Transverse colon (tissue), 4 donors: ENCODE data around the gene KLF18.

Experiments used
- EP300 ChIP-seq: sonication (generic); formaldehyde crosslinking; IDR thresholded peaks from one replicate; pipeline ENCODE4 v1.6.1; 2017; ENCODE audit warnings: antibody characterized with exemption, low read depth
- POLR2A ChIP-seq: fragments of 450-650 bp; IDR thresholded peaks from one replicate; pipeline ENCODE4 v1.6.1; 2016; ENCODE audit warnings: antibody characterized with exemption, mild to moderate bottlenecking, moderate library complexity
- POLR2AphosphoS5 ChIP-seq, 3 donors: sonication (generic); formaldehyde crosslinking; IDR thresholded peaks; one replicate each; pipeline ENCODE4 v1.6.1; 2016; ENCODE audit warnings: antibody characterized with exemption in 3 of 3
- TF ChIP-seq, protein P1 (sequence below), 5 experiments: fragments of 200-600 bp in 3 of 5; fragments of 450-650 bp in 2 of 5; sonication (generic) in 3 of 5; IDR thresholded peaks; 1 replicate in 2 of 5; 2 replicates in 3 of 5; pipeline ENCODE4 v1.5.1; 2016 to 2017; ENCODE audit warnings: antibody characterized with exemption in 5 of 5, inconsistent platforms in 3 of 5, mild to moderate bottlenecking in 2 of 5, moderate library complexity in 1 of 5

DNA sequence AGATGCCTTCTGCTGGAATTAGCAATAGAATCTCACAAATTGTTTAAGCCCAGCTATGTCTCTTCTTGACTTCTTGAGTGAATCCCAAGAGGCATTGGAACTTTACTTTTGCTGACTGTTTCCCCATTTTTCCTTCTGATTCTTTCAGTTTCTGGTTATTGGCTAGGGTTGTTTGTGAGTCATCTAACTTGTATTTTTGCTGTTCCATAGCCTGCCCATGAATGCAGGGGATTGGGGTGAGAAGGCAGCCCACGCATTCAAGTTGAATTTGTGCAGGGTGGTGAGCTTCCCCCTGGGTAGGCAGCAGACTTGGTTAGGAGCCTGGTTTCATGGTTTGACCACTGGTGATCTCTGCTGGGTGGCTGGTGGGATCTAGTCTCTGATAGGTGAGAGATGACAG, 33.2 kb downstream of the KLF18 start:
- TF ChIP-seq POLR2A (no peak), POLR2AphosphoS5 (IDR thresholded peaks at IDR 0.05) (no peak), EP300 (no peak)
- TF ChIP-seq, protein P1, sequence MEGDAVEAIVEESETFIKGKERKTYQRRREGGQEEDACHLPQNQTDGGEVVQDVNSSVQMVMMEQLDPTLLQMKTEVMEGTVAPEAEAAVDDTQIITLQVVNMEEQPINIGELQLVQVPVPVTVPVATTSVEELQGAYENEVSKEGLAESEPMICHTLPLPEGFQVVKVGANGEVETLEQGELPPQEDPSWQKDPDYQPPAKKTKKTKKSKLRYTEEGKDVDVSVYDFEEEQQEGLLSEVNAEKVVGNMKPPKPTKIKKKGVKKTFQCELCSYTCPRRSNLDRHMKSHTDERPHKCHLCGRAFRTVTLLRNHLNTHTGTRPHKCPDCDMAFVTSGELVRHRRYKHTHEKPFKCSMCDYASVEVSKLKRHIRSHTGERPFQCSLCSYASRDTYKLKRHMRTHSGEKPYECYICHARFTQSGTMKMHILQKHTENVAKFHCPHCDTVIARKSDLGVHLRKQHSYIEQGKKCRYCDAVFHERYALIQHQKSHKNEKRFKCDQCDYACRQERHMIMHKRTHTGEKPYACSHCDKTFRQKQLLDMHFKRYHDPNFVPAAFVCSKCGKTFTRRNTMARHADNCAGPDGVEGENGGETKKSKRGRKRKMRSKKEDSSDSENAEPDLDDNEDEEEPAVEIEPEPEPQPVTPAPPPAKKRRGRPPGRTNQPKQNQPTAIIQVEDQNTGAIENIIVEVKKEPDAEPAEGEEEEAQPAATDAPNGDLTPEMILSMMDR (IDR thresholded peaks at IDR 0.05), result no peak
